GM18498 (cell line): ENCODE results near the gene DUSP11.
A peak's percentile ranks its signal among the peaks of the same experiment; 100 is the strongest.
"Not testable (repeated sequence)": the region's sequence is repeated elsewhere in the genome, so short reads cannot be mapped to it uniquely, and the experiment has no call there.

Experiments
- ATAC-seq: cut with Tn5 transposase; IDR thresholded peaks from one replicate; pipeline ENCODE4 v1.9.1; 2021; ENCODE audit warnings: mild to moderate bottlenecking, moderate library complexity; ENCODE audit not compliant: unreplicated experiment

The DUSP11 gene

GRCh38 chr2:73776381-73776780, 3.5 kb downstream of the DUSP11 start:
- ATAC-seq: no peak

DNA sequence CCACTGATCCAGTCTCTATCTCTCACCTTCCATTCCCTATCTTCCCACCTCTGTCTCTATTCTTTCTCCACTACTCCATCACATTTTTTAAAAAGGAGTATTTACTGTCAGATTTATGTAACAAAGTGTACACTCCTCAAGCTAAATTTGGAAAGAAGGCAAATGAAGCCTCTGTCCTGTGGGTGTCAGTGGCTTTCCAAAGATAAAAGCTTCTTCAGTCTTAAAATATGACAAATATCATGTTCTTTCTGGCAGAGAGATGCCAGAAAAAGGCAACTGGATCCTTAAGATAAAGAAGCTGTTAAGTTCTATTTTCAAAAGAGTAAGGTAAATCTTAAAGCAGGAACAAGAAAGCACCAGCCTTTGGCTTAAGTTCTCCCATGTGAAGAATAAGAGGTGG, 7.1 kb downstream of the DUSP11 start:
- no peak for ATAC-seq

DNA sequence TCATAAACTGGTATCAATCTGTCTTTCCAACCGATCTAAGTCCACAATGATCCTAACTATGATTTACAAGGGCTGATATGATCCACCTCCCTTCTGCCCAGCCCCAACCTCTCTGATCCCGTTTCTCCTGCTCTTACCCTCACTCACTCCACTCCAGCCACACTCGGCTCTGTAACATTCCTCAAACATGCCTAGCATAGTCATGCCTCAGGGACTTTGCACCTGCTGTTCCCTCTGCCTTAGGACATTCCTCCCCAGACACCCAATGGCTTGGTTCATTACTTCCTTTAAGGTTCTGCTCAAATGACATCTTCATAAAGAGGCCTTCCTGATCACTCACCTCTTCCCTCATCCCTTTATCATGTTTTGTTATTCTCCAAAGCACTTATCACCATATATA, 9.2 kb downstream of the DUSP11 start:
- no peak for ATAC-seq

DNA sequence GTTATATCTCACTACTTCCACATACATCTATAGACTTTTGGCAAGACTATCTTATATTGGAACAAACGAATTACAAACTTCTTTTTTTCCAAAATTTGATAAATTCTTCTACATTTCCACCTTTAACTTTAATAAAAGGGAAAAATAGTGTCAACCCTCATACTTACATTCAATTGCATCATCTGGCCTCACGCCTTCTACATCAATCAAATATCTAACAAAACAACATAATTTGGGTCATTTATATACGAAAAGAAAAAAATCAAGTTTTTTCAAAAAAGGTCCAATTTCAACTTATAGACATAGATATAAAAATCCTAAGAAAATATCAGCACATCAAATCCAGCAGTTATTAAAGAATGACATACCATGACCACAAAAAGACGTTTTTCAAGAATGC, 12.9 kb downstream of the DUSP11 start:
- ATAC-seq: no peak

- no peak for ATAC-seq
Observed at GRCh38 chr2:73766349-73766748, 13.6 kb downstream of the DUSP11 start.

DNA sequence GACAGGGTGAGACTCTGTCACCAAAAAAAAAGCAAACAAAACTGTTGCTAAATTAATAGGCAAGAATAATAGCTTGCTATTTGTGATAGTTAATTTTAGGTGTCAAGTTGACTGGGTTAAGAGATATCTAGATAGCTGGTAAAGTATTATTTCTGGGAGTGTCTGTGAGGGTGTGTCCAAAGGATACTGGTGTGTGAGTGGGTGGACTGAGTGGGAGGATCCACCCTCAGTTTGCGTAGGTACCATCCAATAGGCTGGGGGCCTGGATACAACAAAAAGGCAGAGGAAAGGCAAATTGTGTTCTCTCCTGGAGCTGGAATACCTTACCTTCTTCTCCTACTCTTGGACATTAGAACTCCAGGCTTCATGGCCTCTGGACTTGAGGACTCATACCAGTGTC, 15.0 kb downstream of the DUSP11 start:
- no peak for ATAC-seq

- no peak for ATAC-seq
Observed at GRCh38 chr2:73762571-73762970, 17.3 kb downstream of the DUSP11 start.

GRCh38 chr2:73759904-73760303, 20.0 kb downstream of the DUSP11 start:
- no peak for ATAC-seq

- ATAC-seq: no peak
Observed at GRCh38 chr2:73759285-73759764, 20.6 kb downstream of the DUSP11 start.

DNA sequence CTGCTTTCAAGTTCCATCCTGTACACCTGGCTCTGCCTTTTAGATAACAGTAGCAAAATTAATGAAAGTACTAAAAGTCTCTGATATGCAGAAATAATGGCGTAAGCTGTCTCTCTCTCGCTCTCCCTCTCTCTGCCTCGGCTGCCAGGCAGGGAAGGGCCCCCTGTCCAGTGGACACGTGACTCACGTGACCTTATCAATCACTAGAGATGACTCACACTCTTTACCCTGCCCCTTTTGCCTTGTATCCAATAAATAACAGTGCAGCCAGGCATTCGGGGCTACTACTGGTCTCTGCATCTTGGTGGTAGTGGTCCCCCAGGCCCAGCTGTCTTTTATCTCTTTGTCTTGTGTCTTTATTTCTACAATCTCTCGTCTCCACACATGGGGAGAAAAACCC, 25.6 kb downstream of the DUSP11 start:
- not testable (repeated sequence) for ATAC-seq

DNA sequence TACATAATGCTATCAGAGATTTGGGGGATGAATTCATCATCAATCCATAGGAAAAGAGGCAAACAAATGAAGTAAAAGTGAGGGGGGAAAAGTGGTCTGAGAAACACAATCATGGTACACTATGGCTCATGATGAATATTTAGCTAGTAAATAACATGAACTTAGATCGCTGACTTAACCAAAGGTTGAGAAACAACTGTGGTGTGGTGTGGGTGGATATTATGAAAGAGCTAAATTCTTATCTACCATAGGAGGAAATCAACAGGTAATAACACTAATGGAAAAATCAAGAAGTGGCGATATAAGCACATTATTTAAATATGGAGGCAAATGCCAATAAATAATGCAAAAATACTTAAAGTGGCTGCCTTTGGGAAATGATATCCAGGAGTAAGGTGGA, 30.6 kb downstream of the DUSP11 start:
- no peak for ATAC-seq

DNA sequence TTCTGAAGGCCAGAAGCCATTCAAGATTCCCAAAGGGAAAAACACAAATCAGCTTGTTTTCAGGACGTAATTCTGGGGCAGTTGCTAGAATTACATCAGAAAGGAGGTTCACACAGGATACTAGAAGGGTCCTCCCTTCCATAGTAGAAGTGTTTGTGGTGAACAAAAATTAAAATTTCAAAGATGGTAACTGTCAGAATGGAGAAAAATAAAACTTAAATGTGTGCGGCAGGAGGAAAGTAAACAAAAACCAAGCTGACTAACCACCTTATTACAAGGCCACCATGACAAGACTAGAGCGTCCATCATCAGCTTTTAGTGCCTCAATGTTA, 33.1 kb downstream of the DUSP11 start:
- no peak for ATAC-seq

DNA sequence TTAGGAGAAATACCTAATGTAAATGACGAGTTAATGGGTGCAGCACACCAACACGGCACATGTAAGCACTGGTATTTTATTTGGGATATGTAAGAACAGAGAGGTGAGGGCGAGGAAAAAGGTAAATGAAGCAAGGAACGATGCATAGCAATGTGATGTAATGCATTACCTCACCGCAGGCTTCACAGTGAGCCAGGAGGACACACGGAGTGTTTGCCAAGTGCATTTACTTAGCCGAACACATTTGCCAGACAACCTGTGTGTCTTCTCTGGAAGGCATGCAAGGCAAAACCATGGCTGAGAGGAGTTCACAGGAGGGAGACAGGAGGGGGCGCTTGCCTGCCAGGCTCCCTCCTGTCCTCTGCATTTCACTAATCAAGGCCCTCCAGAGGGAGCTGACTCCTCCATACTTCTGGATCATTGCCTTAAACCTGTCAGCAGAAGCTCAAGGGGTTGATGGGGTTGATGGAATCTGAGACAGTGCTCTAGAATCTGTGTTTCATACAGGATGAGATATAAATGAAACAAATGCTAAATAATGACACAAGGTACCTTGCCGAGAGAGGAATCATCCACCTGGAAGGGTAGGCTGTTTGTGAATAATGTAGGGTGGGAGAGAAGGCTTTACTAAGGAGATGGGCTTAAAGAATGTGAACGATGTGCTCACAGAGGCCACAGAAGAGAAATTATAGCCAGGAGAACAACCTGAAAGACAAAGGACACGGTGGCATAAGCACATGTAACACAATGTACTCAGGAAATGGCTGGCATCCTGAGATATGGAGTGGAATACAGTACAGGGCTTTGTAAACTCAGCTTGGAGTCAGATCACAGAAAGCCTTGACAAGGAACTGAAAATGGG, 33.7 kb downstream of the DUSP11 start:
- ATAC-seq: no peak

- no peak for ATAC-seq
Observed at GRCh38 chr2:73740767-73741166, 39.1 kb downstream of the DUSP11 start.

- ATAC-seq: no peak
Observed at GRCh38 chr2:73739101-73739500, 40.8 kb downstream of the DUSP11 start.

DNA sequence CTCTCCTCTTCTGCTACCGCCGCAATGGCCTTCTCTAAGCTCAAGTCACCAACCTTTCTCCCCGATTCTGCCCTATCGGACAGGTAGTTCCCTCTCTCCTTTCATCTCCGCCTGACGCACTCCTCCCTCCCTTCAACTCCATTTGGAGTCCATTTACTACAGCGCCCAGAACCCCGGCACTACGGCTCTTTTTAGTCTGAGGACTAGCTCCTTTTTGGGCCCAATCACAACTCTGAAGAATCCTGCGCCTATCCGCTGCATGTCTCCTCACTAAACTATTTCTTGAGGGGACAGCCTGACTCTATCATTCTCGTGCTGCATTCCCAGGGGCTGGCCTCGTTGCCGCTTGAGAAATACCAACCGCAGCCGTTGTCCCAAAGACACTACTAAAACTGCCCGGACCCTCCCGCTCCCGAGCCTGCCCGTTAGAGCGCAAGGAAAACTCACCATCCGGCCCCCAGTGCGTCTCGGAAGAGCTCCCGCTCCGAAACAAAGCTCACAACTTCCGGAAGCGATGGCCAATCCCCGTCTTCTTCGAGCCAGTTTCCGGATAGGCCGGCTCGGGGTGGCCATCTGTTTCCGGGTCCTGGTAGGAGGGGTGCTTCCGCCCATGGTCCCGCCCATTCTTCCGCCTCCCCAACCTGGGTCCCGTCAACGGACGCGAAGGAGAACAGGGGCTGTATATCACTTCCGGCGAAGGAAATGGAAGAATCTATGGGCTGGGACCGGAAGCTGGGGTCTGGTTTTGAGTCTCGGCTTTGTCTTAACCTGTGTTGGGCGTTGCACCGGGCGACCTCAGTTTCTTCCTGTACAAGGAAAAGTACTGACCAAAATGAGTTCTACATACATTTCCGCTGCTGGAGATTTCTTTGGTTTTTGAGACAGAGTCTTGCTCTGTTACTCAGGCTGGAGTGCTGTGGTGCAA, 42.8 kb downstream of the DUSP11 start, which contains the start of gene TPRKB:
Gene TPRKB (minus strand): TSS at position 491 of the 925 bp plus-strand sequence. CDS start 2,776 bp downstream, outside the sequence.
- peak; percentile 96 for ATAC-seq

DNA sequence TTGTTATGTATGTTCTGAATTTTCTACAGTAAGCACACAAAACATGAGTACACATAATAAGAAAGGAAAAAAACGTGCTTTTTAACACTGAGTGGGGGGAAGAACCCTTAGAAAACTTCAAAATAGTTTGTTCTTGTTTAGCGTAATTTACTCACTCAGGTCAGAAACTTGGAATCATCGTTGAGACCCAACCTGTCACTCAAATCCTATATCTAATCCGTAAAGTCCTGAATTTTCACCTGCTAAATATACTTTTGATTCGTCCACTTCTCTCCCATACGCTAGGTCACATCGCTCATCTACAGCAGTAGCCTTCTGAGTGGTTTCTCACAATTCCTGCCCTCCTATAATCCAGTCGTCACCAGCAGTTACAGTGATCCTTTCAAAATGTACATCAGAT, 43.5 kb downstream of the DUSP11 start:
- ATAC-seq: peak; percentile 2

DNA sequence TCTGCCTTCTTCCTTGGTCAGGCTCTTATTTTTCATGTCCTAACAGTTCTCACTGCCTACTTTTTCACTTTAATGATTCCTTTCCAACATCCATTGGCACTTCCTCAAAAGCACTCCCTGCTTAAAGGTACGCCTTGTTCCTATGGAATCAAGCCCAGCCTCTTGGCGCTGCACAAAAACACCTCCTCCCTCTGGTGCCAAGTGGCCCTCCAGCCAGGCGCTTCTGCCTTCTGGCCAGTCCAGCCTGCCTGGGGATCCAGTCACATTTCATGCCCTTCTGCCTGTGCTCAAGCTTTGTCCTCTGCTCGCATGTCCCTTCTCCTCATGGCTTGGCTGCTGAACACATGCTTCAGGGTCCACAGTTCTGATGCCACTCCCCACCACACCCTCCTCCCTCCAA, 49.1 kb downstream of the DUSP11 start:
- ATAC-seq: no peak

DNA sequence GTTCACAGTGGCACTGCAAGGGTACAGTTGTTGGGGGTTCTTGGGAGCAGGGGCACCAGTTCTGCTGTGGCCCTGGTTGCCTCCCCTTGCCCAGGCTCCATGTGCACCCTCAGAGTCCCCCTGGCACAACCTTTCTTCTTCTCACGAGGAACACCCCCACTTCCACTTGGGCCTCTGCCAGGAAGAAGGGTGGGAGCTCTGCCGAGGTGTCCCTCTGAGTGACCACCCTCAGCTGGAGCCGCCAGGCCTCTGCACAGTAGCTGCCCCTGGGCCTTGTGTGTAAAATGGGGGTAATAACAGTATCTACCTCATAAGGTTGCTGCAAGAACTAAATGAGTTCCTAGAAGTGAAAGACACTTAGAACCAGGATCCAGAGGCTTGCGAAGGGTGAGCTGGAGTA, 51.2 kb downstream of the DUSP11 start:
- no peak for ATAC-seq

DNA sequence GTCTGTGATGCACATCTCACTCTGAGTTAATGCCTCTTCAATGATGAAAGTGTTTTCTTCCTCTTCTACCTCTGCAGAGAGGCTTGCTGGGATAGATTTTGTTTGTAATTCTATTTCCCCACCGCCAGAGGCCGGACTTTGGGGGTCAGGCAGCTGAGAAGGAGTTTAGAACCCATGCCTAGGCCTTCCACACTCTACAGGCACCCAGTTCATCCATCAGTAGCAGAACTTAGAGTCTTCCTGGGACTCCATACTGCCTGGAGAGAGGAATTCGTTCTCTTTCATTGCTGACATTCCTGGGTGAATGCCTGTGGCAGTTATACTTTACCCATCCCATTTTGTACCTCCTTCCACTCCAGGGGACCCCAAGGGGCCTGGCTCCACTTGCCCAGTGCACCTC, 51.9 kb downstream of the DUSP11 start:
- no peak for ATAC-seq

DNA sequence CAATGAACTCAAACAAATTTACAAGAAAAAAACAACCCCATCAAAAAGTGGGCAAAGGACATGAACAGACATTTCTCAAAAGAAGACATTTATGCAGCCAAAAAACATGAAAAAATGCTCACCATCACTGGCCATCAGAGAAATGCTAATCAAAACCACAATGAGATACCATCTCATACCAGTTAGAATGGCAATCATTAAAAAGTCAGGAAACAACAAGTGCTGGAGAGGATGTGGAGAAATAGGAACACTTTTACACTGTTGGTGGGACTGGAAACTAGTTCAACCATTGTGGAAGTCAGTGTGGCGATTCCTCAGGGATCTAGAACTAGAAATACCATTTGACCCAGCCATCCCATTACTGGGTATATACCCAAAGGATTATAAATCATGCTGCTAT, 53.2 kb downstream of the DUSP11 start:
- not testable (repeated sequence) for ATAC-seq
